ENCODE data around the gene BCL2L14. TPM values are rescaled to one million over a fixed set of nuclear protein-coding genes. Genes with fewer than 3 reads are reported as not detected.
"Not testable (repeated sequence)": the region's sequence is repeated elsewhere in the genome, so short reads cannot be mapped to it uniquely, and the experiment has no call there.

Gene BCL2L14
- polyA plus RNA-seq, 4 donors: 19.2 to 49.2 (median 26.2) TPM

- peaks cover 0 to 30% (median 7%) of the 10 kb centered on the region in 3 donors for H3K36me3 ChIP-seq (ENCODE audit: control insufficient read depth in 3 of 3, insufficient read depth in 2 of 3, low read depth in 1 of 3, low read length in 3 of 3)
- no peak for DNase-seq
- no peak for FAIRE-seq
- no peak overlapping the region for H3K27ac ChIP-seq (ENCODE audit: low read depth in 1 of 3, low read length in 2 of 3)
- H3K27me3 ChIP-seq (ENCODE audit: control insufficient read depth in 3 of 3, insufficient read depth in 3 of 3, low read length in 3 of 3): no peaks in the 10 kb centered on the region
- 56 to 73% (median 58%) methylated on average over 6 of the region's 6 CpGs for WGBS, 3 donors
- H3K9me3 ChIP-seq (ENCODE audit: control insufficient read depth in 2 of 2, insufficient read depth in 1 of 2, low read depth in 1 of 2, low read length in 1 of 2): peaks cover 0 to 6% of the 10 kb centered on the region in 2 donors
- no peak overlapping the region for H3K4me3 ChIP-seq (ENCODE audit: low read depth in 1 of 3, low read length in 3 of 3)
- no peaks in the 10 kb centered on the region for H3K4me1 ChIP-seq (ENCODE audit: control insufficient read depth in 3 of 3, insufficient read depth in 2 of 3, low read depth in 1 of 3, low read length in 2 of 3)
Observed at GRCh38 chr12:12099102-12099501, 28.4 kb downstream of the BCL2L14 start.

- WGBS, 3 donors: 83 to 93% (median 85%) methylated on average over 6 of the region's 6 CpGs
- Histone ChIP-seq H3K4me1 (ENCODE audit: control insufficient read depth in 3 of 3, insufficient read depth in 2 of 3, low read depth in 1 of 3, low read length in 2 of 3) (no peaks in the 10 kb centered on the region), H3K27me3 (ENCODE audit: control insufficient read depth in 3 of 3, insufficient read depth in 3 of 3, low read length in 3 of 3) (no peaks in the 10 kb centered on the region), H3K4me3 (ENCODE audit: low read depth in 1 of 3, low read length in 3 of 3) (no peak overlapping the region), H3K36me3 (ENCODE audit: control insufficient read depth in 3 of 3, insufficient read depth in 2 of 3, low read depth in 1 of 3, low read length in 3 of 3) (peaks cover 0 to 13% (median 0%) of the 10 kb centered on the region in 3 donors), H3K9me3 (ENCODE audit: control insufficient read depth in 2 of 2, insufficient read depth in 1 of 2, low read depth in 1 of 2, low read length in 1 of 2) (peaks cover 0 to 28% of the 10 kb centered on the region in 2 donors), H3K27ac (ENCODE audit: low read depth in 1 of 3, low read length in 2 of 3) (no peak overlapping the region)
- no peak for DNase-seq
- no peak for FAIRE-seq
Observed at GRCh38 chr12:12107678-12108077, 36.9 kb downstream of the BCL2L14 start.

- no peak for FAIRE-seq
- no peak for DNase-seq
- 79 to 100% (median 92%) methylated on average over 1 of the region's 1 CpG for WGBS, 3 donors
Observed at GRCh38 chr12:12108441-12109058, 37.8 kb downstream of the BCL2L14 start.

GRCh38 chr12:12110923-12111555, 40.3 kb downstream of the BCL2L14 start:
- Histone ChIP-seq H3K36me3 (ENCODE audit: control insufficient read depth in 3 of 3, insufficient read depth in 2 of 3, low read depth in 1 of 3, low read length in 3 of 3) (peaks cover 0 to 13% (median 0%) of the 10 kb centered on the region in 3 donors), H3K9me3 (ENCODE audit: control insufficient read depth in 2 of 2, insufficient read depth in 1 of 2, low read depth in 1 of 2, low read length in 1 of 2) (peaks cover 0 to 20% of the 10 kb centered on the region in 2 donors)
- FAIRE-seq; H3K27ac ChIP-seq (ENCODE audit: low read depth in 1 of 3, low read length in 2 of 3); H3K4me1 ChIP-seq (ENCODE audit: control insufficient read depth in 3 of 3, insufficient read depth in 2 of 3, low read depth in 1 of 3, low read length in 2 of 3); H3K27me3 ChIP-seq (ENCODE audit: control insufficient read depth in 3 of 3, insufficient read depth in 3 of 3, low read length in 3 of 3); DNase-seq; H3K4me3 ChIP-seq (ENCODE audit: low read depth in 1 of 3, low read length in 3 of 3): not testable (repeated sequence)
- WGBS, 3 donors: 78 to 88% (median 87%) methylated on average over 32 to 37 of the region's 37 CpGs

More at GRCh38 chr12:12108441-12109058, 37.8 kb downstream of the BCL2L14 start:
- Histone ChIP-seq H3K4me3 (ENCODE audit: low read depth in 1 of 3, low read length in 3 of 3) (no peak overlapping the region), H3K36me3 (ENCODE audit: control insufficient read depth in 3 of 3, insufficient read depth in 2 of 3, low read depth in 1 of 3, low read length in 3 of 3) (peaks cover 0 to 10% (median 0%) of the 10 kb centered on the region in 3 donors), H3K27ac (ENCODE audit: low read depth in 1 of 3, low read length in 2 of 3) (no peak overlapping the region), H3K27me3 (ENCODE audit: control insufficient read depth in 3 of 3, insufficient read depth in 3 of 3, low read length in 3 of 3) (no peaks in the 10 kb centered on the region), H3K4me1 (ENCODE audit: control insufficient read depth in 3 of 3, insufficient read depth in 2 of 3, low read depth in 1 of 3, low read length in 2 of 3) (no peaks in the 10 kb centered on the region), H3K9me3 (ENCODE audit: control insufficient read depth in 2 of 2, insufficient read depth in 1 of 2, low read depth in 1 of 2, low read length in 1 of 2) (peaks cover 0 to 28% of the 10 kb centered on the region in 2 donors)

- H3K4me1 ChIP-seq (ENCODE audit: control insufficient read depth in 3 of 3, insufficient read depth in 2 of 3, low read depth in 1 of 3, low read length in 2 of 3): no peaks in the 10 kb centered on the region
- peaks cover 0 to 8% (median 0%) of the 10 kb centered on the region in 3 donors for H3K36me3 ChIP-seq (ENCODE audit: control insufficient read depth in 3 of 3, insufficient read depth in 2 of 3, low read depth in 1 of 3, low read length in 3 of 3)
- no peak overlapping the region for H3K4me3 ChIP-seq (ENCODE audit: low read depth in 1 of 3, low read length in 3 of 3)
- no peak for DNase-seq
- no peaks in the 10 kb centered on the region for H3K9me3 ChIP-seq (ENCODE audit: control insufficient read depth in 2 of 2, insufficient read depth in 1 of 2, low read depth in 1 of 2, low read length in 1 of 2)
- no peak overlapping the region for H3K27ac ChIP-seq (ENCODE audit: low read depth in 1 of 3, low read length in 2 of 3)
- no peaks in the 10 kb centered on the region for H3K27me3 ChIP-seq (ENCODE audit: control insufficient read depth in 3 of 3, insufficient read depth in 3 of 3, low read length in 3 of 3)
- WGBS, 3 donors: 81 to 90% (median 90%) methylated on average over 4 of the region's 4 CpGs
- FAIRE-seq: no peak
Observed at GRCh38 chr12:12115514-12115913, 44.8 kb downstream of the BCL2L14 start.

- Histone ChIP-seq H3K27ac (ENCODE audit: low read depth in 1 of 3, low read length in 2 of 3) (no peak overlapping the region), H3K9me3 (ENCODE audit: control insufficient read depth in 2 of 2, insufficient read depth in 1 of 2, low read depth in 1 of 2, low read length in 1 of 2) (no peaks in the 10 kb centered on the region), H3K27me3 (ENCODE audit: control insufficient read depth in 3 of 3, insufficient read depth in 3 of 3, low read length in 3 of 3) (no peaks in the 10 kb centered on the region), H3K36me3 (ENCODE audit: control insufficient read depth in 3 of 3, insufficient read depth in 2 of 3, low read depth in 1 of 3, low read length in 3 of 3) (peaks cover 0 to 11% (median 0%) of the 10 kb centered on the region in 3 donors), H3K4me1 (ENCODE audit: control insufficient read depth in 3 of 3, insufficient read depth in 2 of 3, low read depth in 1 of 3, low read length in 2 of 3) (no peaks in the 10 kb centered on the region), H3K4me3 (ENCODE audit: low read depth in 1 of 3, low read length in 3 of 3) (no peak overlapping the region)
- 48 to 67% (median 59%) methylated on average over 2 of the region's 2 CpGs for WGBS, 3 donors
- DNase-seq: no peak
- no peak for FAIRE-seq
Observed at GRCh38 chr12:12116677-12117076, 45.9 kb downstream of the BCL2L14 start.

- no peaks in the 10 kb centered on the region for H3K27me3 ChIP-seq (ENCODE audit: control insufficient read depth in 3 of 3, insufficient read depth in 3 of 3, low read length in 3 of 3)
- no peak for FAIRE-seq
- no peaks in the 10 kb centered on the region for H3K9me3 ChIP-seq (ENCODE audit: control insufficient read depth in 2 of 2, insufficient read depth in 1 of 2, low read depth in 1 of 2, low read length in 1 of 2)
- H3K4me3 ChIP-seq (ENCODE audit: low read depth in 1 of 3, low read length in 3 of 3): no peak overlapping the region
- no peak overlapping the region for H3K27ac ChIP-seq (ENCODE audit: low read depth in 1 of 3, low read length in 2 of 3)
- peaks cover 0 to 9% (median 4%) of the 10 kb centered on the region in 3 donors for H3K36me3 ChIP-seq (ENCODE audit: control insufficient read depth in 3 of 3, insufficient read depth in 2 of 3, low read depth in 1 of 3, low read length in 3 of 3)
- 82 to 89% (median 84%) methylated on average over 5 of the region's 5 CpGs for WGBS, 3 donors
- DNase-seq: no peak
- H3K4me1 ChIP-seq (ENCODE audit: control insufficient read depth in 3 of 3, insufficient read depth in 2 of 3, low read depth in 1 of 3, low read length in 2 of 3): no peaks in the 10 kb centered on the region
Observed at GRCh38 chr12:12121061-12121460, 50.3 kb downstream of the BCL2L14 start.

- H3K27ac ChIP-seq (ENCODE audit: low read depth in 1 of 3, low read length in 2 of 3): no peak overlapping the region
- 78 to 87% (median 80%) methylated on average over 3 of the region's 3 CpGs for WGBS, 3 donors
- H3K27me3 ChIP-seq (ENCODE audit: control insufficient read depth in 3 of 3, insufficient read depth in 3 of 3, low read length in 3 of 3): no peaks in the 10 kb centered on the region
- H3K4me1 ChIP-seq (ENCODE audit: control insufficient read depth in 3 of 3, insufficient read depth in 2 of 3, low read depth in 1 of 3, low read length in 2 of 3): no peaks in the 10 kb centered on the region
- DNase-seq (no peak), FAIRE-seq (no peak)
- H3K4me3 ChIP-seq (ENCODE audit: low read depth in 1 of 3, low read length in 3 of 3): no peak overlapping the region
- no peaks in the 10 kb centered on the region for H3K9me3 ChIP-seq (ENCODE audit: control insufficient read depth in 2 of 2, insufficient read depth in 1 of 2, low read depth in 1 of 2, low read length in 1 of 2)
- peaks cover 0 to 11% (median 6%) of the 10 kb centered on the region in 3 donors for H3K36me3 ChIP-seq (ENCODE audit: control insufficient read depth in 3 of 3, insufficient read depth in 2 of 3, low read depth in 1 of 3, low read length in 3 of 3)
Observed at GRCh38 chr12:12123036-12123604, 52.4 kb downstream of the BCL2L14 start.
